EH (cell line): Measurements from ENCODE around the gene PRR33.
A peak's percentile ranks its signal among the peaks of the same experiment; 100 is the strongest.
"Not testable (repeated sequence)": the region's sequence is repeated elsewhere in the genome, so short reads cannot be mapped to it uniquely, and the experiment has no call there.

Experiments
- DNase-seq: peaks from one replicate; pipeline ENCODE4 v3.0.0-alpha.2; 2015; ENCODE audit warnings: low read depth

Gene PRR33

GRCh38 chr11:1875093-1875850 is 16.4 kb downstream of the PRR33 start:
- DNase-seq = no peak

- not testable (repeated sequence) for DNase-seq
These were observed 17.1 kb downstream of the PRR33 start for GRCh38 chr11:1874441-1875092.

GRCh38 chr11:1873813-1874150 is 17.9 kb downstream of the PRR33 start:
- not testable (repeated sequence) for DNase-seq

- DNase-seq = peak; percentile 18
These were observed 18.5 kb downstream of the PRR33 start for GRCh38 chr11:1873048-1873812.

- DNase-seq = no peak
These were observed 19.3 kb downstream of the PRR33 start for GRCh38 chr11:1872267-1872985.

GRCh38 chr11:1871531-1871930 is 20.2 kb downstream of the PRR33 start:
- no peak for DNase-seq

GRCh38 chr11:1870721-1871466 is 20.8 kb downstream of the PRR33 start:
- DNase-seq = no peak

GRCh38 chr11:1870326-1870696 is 21.4 kb downstream of the PRR33 start:
- DNase-seq = no peak

- DNase-seq = no peak
These were observed 22.0 kb downstream of the PRR33 start for GRCh38 chr11:1869427-1870325.

GRCh38 chr11:1868636-1869291 is 22.9 kb downstream of the PRR33 start:
- no peak for DNase-seq

- DNase-seq = no peak
These were observed 23.5 kb downstream of the PRR33 start for GRCh38 chr11:1868056-1868635.

- no peak for DNase-seq
These were observed 24.3 kb downstream of the PRR33 start for GRCh38 chr11:1867381-1867780.

- DNase-seq = no peak
These were observed 24.9 kb downstream of the PRR33 start for GRCh38 chr11:1866776-1867175.

GRCh38 chr11:1866226-1866625 is 25.5 kb downstream of the PRR33 start:
- DNase-seq = no peak

GRCh38 chr11:1864831-1865665 is 26.6 kb downstream of the PRR33 start:
- DNase-seq = peak; percentile 8

- peak; percentile 52 for DNase-seq
These were observed 27.5 kb downstream of the PRR33 start for GRCh38 chr11:1864231-1864630.

- peak; percentile 93 for DNase-seq
These were observed 28.1 kb downstream of the PRR33 start for GRCh38 chr11:1863352-1864216.
